A673 (cell line): ENCODE measurements around the gene C6orf52. TPM values are rescaled to one million over a fixed set of nuclear protein-coding genes. Genes with fewer than 3 reads are reported as not detected.
"Not testable (repeated sequence)": the region's sequence is repeated elsewhere in the genome, so short reads cannot be mapped to it uniquely, and the experiment has no call there.

Experiments
- BruUV-seq: library from RNA; stranded (reverse); fragments of 400-500 nt; replicated peaks from 2 replicates; lab custom pipeline; 2021; lab: Mats Ljungman, UMichigan
- CTCF ChIA-PET: fragments of 300-600 bp; sonication (Branson Sonifier 250); formaldehyde crosslinking; loops from one replicate; lab custom pipeline; 2022; ENCODE audit warnings: antibody characterized with exemption; lab: Charles Lee
- POLR2A ChIA-PET: fragments of 300-600 bp; sonication (Branson Sonifier 250); formaldehyde crosslinking; loops from one replicate; lab custom pipeline; 2022; ENCODE audit warnings: antibody characterized with exemption; ENCODE audit not compliant: low non-redundant PET; lab: Charles Lee
- DNase-seq: peaks from one replicate; pipeline ENCODE4 v3.0.0-alpha.2; 2015; ENCODE audit warnings: low spot score
- H3K27ac ChIP-seq: fragments of 200-600 bp; sonication (generic); 2 replicates; pipeline ENCODE4 v1.5.1; 2016; ENCODE audit warnings: mixed run types, low read depth, mild to moderate bottlenecking, mixed read lengths, antibody characterized with exemption, low read length; ENCODE audit not compliant: poor library complexity, severe bottlenecking
- H3K27me3 ChIP-seq: fragments of 200-600 bp; sonication (generic); replicated peaks from 2 replicates; pipeline ENCODE4 v1.6.1; 2017; ENCODE audit warnings: mixed run types, low read depth, mild to moderate bottlenecking, mixed read lengths, antibody characterized with exemption, low read length; ENCODE audit not compliant: insufficient read depth, poor library complexity
- H3K36me3 ChIP-seq: fragments of 200-600 bp; sonication (generic); 2 replicates; pipeline ENCODE4 v1.6.1; 2016; ENCODE audit warnings: mixed run types, mild to moderate bottlenecking, mixed read lengths, antibody characterized with exemption, low read length; ENCODE audit not compliant: insufficient read depth, poor library complexity, severe bottlenecking
- H3K4me1 ChIP-seq: fragments of 200-600 bp; sonication (generic); 2 replicates; pipeline ENCODE4 v1.6.1; 2017; ENCODE audit warnings: mixed run types, mild to moderate bottlenecking, mixed read lengths, antibody characterized with exemption, low read length; ENCODE audit not compliant: insufficient read depth, poor library complexity, severe bottlenecking
- H3K4me3 ChIP-seq: fragments of 200-600 bp; sonication (generic); 2 replicates; pipeline ENCODE4 v1.5.1; 2016; ENCODE audit warnings: low read depth, mixed run types, mild to moderate bottlenecking, mixed read lengths, low read length; ENCODE audit not compliant: poor library complexity, severe bottlenecking
- H3K9me3 ChIP-seq: fragments of 200-600 bp; sonication (generic); 2 replicates; pipeline ENCODE4 v1.6.1; 2016; ENCODE audit warnings: mixed run types, low read depth, mild to moderate bottlenecking, mixed read lengths, antibody characterized with exemption, low read length; ENCODE audit not compliant: poor library complexity, severe bottlenecking
- EZH2 ChIP-seq: fragments of 200-600 bp; sonication (generic); IDR thresholded peaks from 2 replicates; pipeline ENCODE4 v1.6.1; 2017; ENCODE audit warnings: borderline replicate concordance, low read depth, mild to moderate bottlenecking, mixed read lengths, antibody characterized with exemption, low read length; ENCODE audit not compliant: poor library complexity, severe bottlenecking
- intact Hi-C: fragments of 100-400 bp; cut with micrococcal nuclease; formaldehyde crosslinking; loops from one replicate; pipeline ENCODE4 v1.10.0; 2022; ENCODE audit not compliant: unreplicated experiment
- total RNA-seq: library from RNA; stranded (reverse); gene quantifications from 2 replicates; pipeline ENCODE4 v1.2.3, GENCODE V29; 2021
- TF ChIP-seq, protein P1 (sequence below): fragments of 300-800, 200-600 bp; sonication (generic); conservative IDR thresholded peaks from 2 replicates; pipeline ENCODE4 v1.5.1; 2017; ENCODE audit warnings: low read depth, mild to moderate bottlenecking, antibody characterized with exemption, low read length, moderate library complexity, mixed read lengths

C6orf52 gene
- total RNA-seq, 1 experiment from 2014 or later = 0.69 TPM

DNA sequence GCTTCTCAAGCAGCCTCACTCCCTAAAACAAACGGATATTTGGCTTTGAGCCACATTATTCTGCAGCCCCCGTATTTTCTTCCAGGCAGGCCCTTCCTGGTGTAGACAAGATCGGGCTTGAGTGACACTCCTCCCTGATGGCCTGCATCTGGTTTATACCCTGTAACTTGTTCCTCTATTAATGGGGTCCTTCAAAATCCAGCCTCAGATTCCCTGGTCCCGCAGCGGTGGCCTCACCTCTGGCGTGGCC is 28.1 kb upstream of the C6orf52 start:
- no TSS peak for BruUV-seq
- POLR2A ChIA-PET = interaction anchor here (0.8 kb wide), 1 partner anchor 31 kb away, joined by 4 read pairs; no protein-coding TSS in a partner anchor
- Histone ChIP-seq H3K27ac (peak overlapping the region; percentile 85), H3K36me3 (no peaks in the 10 kb centered on the region), H3K4me1 (peaks cover 15% of the 10 kb centered on the region), H3K27me3 (no peaks in the 10 kb centered on the region), H3K4me3 (peak overlapping the region; percentile 70), H3K9me3 (peaks cover 4% of the 10 kb centered on the region)
- TF ChIP-seq, protein P1, sequence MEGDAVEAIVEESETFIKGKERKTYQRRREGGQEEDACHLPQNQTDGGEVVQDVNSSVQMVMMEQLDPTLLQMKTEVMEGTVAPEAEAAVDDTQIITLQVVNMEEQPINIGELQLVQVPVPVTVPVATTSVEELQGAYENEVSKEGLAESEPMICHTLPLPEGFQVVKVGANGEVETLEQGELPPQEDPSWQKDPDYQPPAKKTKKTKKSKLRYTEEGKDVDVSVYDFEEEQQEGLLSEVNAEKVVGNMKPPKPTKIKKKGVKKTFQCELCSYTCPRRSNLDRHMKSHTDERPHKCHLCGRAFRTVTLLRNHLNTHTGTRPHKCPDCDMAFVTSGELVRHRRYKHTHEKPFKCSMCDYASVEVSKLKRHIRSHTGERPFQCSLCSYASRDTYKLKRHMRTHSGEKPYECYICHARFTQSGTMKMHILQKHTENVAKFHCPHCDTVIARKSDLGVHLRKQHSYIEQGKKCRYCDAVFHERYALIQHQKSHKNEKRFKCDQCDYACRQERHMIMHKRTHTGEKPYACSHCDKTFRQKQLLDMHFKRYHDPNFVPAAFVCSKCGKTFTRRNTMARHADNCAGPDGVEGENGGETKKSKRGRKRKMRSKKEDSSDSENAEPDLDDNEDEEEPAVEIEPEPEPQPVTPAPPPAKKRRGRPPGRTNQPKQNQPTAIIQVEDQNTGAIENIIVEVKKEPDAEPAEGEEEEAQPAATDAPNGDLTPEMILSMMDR = no peak
- TF ChIP-seq EZH2 = no peak
- DNase-seq = no peak
- intact Hi-C loops = loop anchor here (2.0 kb wide), 1 partner anchor 24 kb away; the partner anchor contains the start of gene TMEM14B
- CTCF ChIA-PET = interaction anchor here (1.2 kb wide), 1 partner anchor 244 kb away, joined by 5 read pairs; no protein-coding TSS in a partner anchor

DNA sequence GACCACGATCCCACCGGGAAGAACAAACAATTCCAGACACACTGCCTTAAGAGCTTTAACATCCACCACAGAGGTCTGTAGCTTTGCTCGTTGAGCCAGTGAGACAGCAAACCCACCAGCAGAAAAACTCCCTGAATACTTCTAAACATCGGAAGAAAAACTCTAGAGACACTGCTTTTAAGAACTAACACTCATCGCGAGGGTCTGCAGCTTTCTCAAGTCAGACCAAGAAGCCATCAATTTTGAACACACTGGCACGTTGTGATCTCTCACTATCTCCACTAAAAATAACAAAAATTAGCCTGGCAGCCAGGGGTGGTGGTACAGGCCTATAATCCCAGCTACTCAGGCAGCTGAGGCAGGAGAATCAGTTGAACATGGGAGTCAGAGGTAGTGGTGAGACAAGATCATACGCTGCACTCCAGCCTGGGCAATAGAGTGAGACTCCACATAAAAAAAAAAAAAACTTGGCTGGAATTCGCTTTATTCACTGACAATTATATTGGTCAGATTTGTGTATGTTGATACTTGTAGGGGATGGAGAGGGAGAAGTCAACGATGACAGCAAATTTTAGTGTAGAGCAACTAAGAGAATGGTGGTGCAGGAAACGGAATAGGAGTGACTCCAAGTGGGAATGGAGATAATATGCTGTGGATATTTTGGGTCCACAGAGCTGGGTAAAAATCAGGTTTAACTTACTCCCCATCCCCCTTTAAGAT is 27.6 kb upstream of the C6orf52 start:
- peak overlapping the region; percentile 70 for H3K4me3 ChIP-seq
- peaks cover 15% of the 10 kb centered on the region for H3K4me1 ChIP-seq
- peaks cover 4% of the 10 kb centered on the region for H3K9me3 ChIP-seq
- TF ChIP-seq EZH2 = no peak
- TF ChIP-seq, protein P1 = no peak
- intact Hi-C loops = loop anchor here (2.0 kb wide), 1 partner anchor 25 kb away; the partner anchor contains the start of gene TMEM14B
- H3K27me3 ChIP-seq = no peaks in the 10 kb centered on the region
- ChIA-PET POLR2A (interaction anchor here (0.8 kb wide), 1 partner anchor 30 kb away, joined by 4 read pairs; no protein-coding TSS in a partner anchor), CTCF (interaction anchor here (1.2 kb wide), 1 partner anchor 244 kb away, joined by 5 read pairs; no protein-coding TSS in a partner anchor)
- BruUV-seq = TSS peak; percentile 68
- H3K36me3 ChIP-seq = no peaks in the 10 kb centered on the region
- H3K27ac ChIP-seq = peak overlapping the region; percentile 85
- DNase-seq = no peak

DNA sequence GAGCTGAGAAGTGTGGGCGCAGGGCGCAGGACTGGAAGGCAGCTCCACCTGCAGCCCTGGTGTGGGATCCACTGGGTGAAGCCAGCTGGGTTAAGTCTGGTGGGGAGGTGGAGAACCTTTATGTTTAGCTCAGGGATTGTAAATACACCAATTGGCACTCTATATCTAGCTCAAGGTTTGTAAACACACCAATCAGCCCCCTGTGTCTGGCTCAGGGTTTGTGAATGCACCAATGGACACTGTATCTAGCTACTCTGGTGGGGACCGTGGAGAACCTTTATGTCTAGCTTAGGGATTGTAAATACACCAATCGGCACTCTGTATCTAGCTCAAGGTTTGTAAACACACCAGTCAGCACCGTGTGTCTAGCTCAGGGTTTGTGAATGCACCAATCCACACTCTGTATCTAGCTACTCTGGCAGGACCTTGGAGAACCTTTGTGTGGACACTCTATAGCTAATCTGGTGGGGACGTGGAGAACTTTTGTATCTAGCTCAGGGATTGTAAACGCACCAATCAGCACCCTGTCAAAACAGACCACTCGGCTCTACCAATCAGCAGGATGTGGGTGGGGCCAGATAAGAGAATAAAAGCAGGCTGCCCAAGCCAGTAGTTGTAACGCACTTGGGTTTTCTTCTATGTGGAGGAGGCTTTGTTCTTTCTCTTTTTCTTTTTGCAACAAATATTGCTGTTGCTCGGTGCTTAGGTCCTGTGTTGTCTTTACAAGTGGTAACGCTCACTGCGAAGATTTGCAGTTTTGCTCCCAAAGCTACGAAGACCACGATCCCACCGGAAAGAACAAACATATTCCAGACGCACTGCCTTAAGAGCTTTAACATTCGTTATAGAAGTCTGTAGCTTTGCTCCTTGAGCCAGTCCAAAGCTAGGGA is 26.8 kb upstream of the C6orf52 start:
- peak overlapping the region; percentile 85 for H3K27ac ChIP-seq
- H3K27me3 ChIP-seq, intact Hi-C loops, H3K9me3 ChIP-seq, POLR2A ChIA-PET, BruUV-seq, H3K36me3 ChIP-seq: not testable (repeated sequence)
- CTCF ChIA-PET = interaction anchor here (0.8 kb wide), 1 partner anchor 38 kb away, joined by 3 read pairs; no protein-coding TSS in a partner anchor
- peak; percentile 21 for DNase-seq
- peaks cover 15% of the 10 kb centered on the region for H3K4me1 ChIP-seq
- peak overlapping the region; percentile 54 for H3K4me3 ChIP-seq
